Measurements from ENCODE around the gene ADRB2. TPM values are rescaled to one million over a fixed set of nuclear protein-coding genes. Genes with fewer than 3 reads are reported as not detected.

Gene ADRB2
- total RNA-seq, 1 experiment from 2014 or later, result 1.0 TPM

DNA sequence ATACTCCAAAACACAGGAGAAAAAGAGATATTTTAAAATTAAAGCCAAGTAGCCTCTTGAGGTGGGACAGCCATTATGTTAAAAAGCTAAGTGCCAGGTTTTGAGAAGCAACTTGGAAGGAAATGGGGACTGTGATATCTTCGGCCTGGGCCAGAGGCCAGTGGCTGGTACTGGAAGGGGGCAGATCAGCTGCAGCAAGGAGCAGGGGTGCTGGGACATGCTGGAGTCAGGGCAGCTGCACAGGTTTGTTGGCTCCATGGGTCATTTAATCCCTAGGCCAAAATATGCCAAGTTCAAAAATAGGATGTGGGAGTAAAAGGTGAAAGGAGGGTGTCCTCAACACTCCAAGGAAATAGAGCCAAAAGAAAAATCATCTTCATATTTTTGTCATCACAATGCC is 30.0 kb downstream of the ADRB2 start:
- Histone ChIP-seq H3K4me1 (ENCODE audit: control insufficient read depth, insufficient read depth, low read length) (no peaks in the 10 kb centered on the region), H3K27ac (ENCODE audit: low read length) (no peak overlapping the region), H3K9me3 (ENCODE audit: control insufficient read depth, insufficient read depth, low read depth, low read length) (no peaks in the 10 kb centered on the region), H3K27me3 (ENCODE audit: control insufficient read depth, insufficient read depth, low read length) (no peaks in the 10 kb centered on the region), H3K4me3 (ENCODE audit: low read depth in 2 of 2, low read length in 2 of 2) (no peak overlapping the region), H3K36me3 (ENCODE audit: control insufficient read depth, insufficient read depth, low read length) (no peaks in the 10 kb centered on the region)
- ChIA-PET CTCF (no interaction called here), POLR2A (no interaction called here)
- intact Hi-C loops (cut with micrococcal nuclease; ENCODE audit: unreplicated experiment), result no loop called here
- no TSS peak for BruUV-seq (replicated peaks)
- ATAC-seq (no peak), DNase-seq (ENCODE audit: low read depth, low spot score) (no peak)
- no peak for TF ChIP-seq SIN3A (IDR thresholded peaks at IDR 0.05; ENCODE audit: borderline replicate concordance, insufficient read depth, low read depth, low read length)
- TF ChIP-seq REST (IDR thresholded peaks at IDR 0.05; ENCODE audit: insufficient read depth in 1 of 2, low read depth in 2 of 2, low read length in 1 of 2), result no peak
- no peak for TF ChIP-seq TCF7L2 (IDR thresholded peaks at IDR 0.05; ENCODE audit: low read depth, low read length)
- TF ChIP-seq, protein P1, sequence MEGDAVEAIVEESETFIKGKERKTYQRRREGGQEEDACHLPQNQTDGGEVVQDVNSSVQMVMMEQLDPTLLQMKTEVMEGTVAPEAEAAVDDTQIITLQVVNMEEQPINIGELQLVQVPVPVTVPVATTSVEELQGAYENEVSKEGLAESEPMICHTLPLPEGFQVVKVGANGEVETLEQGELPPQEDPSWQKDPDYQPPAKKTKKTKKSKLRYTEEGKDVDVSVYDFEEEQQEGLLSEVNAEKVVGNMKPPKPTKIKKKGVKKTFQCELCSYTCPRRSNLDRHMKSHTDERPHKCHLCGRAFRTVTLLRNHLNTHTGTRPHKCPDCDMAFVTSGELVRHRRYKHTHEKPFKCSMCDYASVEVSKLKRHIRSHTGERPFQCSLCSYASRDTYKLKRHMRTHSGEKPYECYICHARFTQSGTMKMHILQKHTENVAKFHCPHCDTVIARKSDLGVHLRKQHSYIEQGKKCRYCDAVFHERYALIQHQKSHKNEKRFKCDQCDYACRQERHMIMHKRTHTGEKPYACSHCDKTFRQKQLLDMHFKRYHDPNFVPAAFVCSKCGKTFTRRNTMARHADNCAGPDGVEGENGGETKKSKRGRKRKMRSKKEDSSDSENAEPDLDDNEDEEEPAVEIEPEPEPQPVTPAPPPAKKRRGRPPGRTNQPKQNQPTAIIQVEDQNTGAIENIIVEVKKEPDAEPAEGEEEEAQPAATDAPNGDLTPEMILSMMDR (IDR thresholded peaks at IDR 0.05), result no peak
- TF ChIP-seq POLR2AphosphoS5 (IDR thresholded peaks at IDR 0.05; ENCODE audit: low read depth, low read length), result no peak
- in situ Hi-C loops (cut with HindIII; ENCODE audit: low pct_unique_long_range_greater_than_20kb, low sequenced_read_pairs), result no loop called here

GRCh38 chr5:148857474-148857873 is 31.1 kb downstream of the ADRB2 start:
- in situ Hi-C loops (cut with HindIII; ENCODE audit: low pct_unique_long_range_greater_than_20kb, low sequenced_read_pairs) (no loop called here), intact Hi-C loops (cut with micrococcal nuclease; ENCODE audit: unreplicated experiment) (no loop called here)
- H3K9me3 ChIP-seq (ENCODE audit: control insufficient read depth, insufficient read depth, low read depth, low read length), result no peaks in the 10 kb centered on the region
- no TSS peak for BruUV-seq (replicated peaks)
- H3K27ac ChIP-seq (ENCODE audit: low read length), result no peak overlapping the region
- H3K27me3 ChIP-seq (ENCODE audit: control insufficient read depth, insufficient read depth, low read length), result no peaks in the 10 kb centered on the region
- DNase-seq (ENCODE audit: low read depth, low spot score), result no peak
- TF ChIP-seq POLR2AphosphoS5 (IDR thresholded peaks at IDR 0.05; ENCODE audit: low read depth, low read length), result no peak
- no peak for TF ChIP-seq SIN3A (IDR thresholded peaks at IDR 0.05; ENCODE audit: borderline replicate concordance, insufficient read depth, low read depth, low read length)
- TF ChIP-seq REST (IDR thresholded peaks at IDR 0.05; ENCODE audit: insufficient read depth in 1 of 2, low read depth in 2 of 2, low read length in 1 of 2), result no peak
- no peak for TF ChIP-seq TCF7L2 (IDR thresholded peaks at IDR 0.05; ENCODE audit: low read depth, low read length)
- TF ChIP-seq, protein P1 (IDR thresholded peaks at IDR 0.05), result no peak
- ChIA-PET CTCF (no interaction called here), POLR2A (no interaction called here)
- no peaks in the 10 kb centered on the region for H3K36me3 ChIP-seq (ENCODE audit: control insufficient read depth, insufficient read depth, low read length)
- no peak overlapping the region for H3K4me3 ChIP-seq (ENCODE audit: low read depth in 2 of 2, low read length in 2 of 2)
- H3K4me1 ChIP-seq (ENCODE audit: control insufficient read depth, insufficient read depth, low read length), result no peaks in the 10 kb centered on the region
- ATAC-seq, result no peak

Measured in Panc1 (cell line).